Liver (tissue), 9 donors: ENCODE data around the gene DSCAML1. TPM values are rescaled to one million over a fixed set of nuclear protein-coding genes. Genes with fewer than 3 reads are reported as not detected.

Experiments used
- DNase-seq: peaks from one replicate; pipeline ENCODE4 v3.0.0-alpha.2; 2017; ENCODE audit warnings: low spot score
- H3K27ac ChIP-seq, 2 donors: one replicate each; pipeline ENCODE4 v1.7.0; 2013; ENCODE audit warnings: inconsistent platforms in 2 of 2, low read length in 2 of 2, control low read depth in 1 of 2, low read depth in 1 of 2, mild to moderate bottlenecking in 1 of 2
- H3K27me3 ChIP-seq, 4 donors: one replicate each; pipeline versions ENCODE4 v1.6.1 to v1.7.0; 2013; ENCODE audit warnings: low read length in 3 of 4, inconsistent platforms in 1 of 4, mild to moderate bottlenecking in 1 of 4, moderate library complexity in 1 of 4; ENCODE audit not compliant: control insufficient read depth in 4 of 4, insufficient read depth in 4 of 4
- H3K36me3 ChIP-seq, 4 donors: one replicate each; pipeline versions ENCODE4 v1.6.1 to v1.7.0; 2013; ENCODE audit warnings: low read length in 3 of 4, mild to moderate bottlenecking in 3 of 4, low read depth in 1 of 4, moderate library complexity in 1 of 4; ENCODE audit not compliant: control insufficient read depth in 4 of 4, insufficient read depth in 3 of 4
- H3K4me1 ChIP-seq, 4 donors: one replicate each; pipeline versions ENCODE4 v1.6.1 to v1.7.0; 2013; ENCODE audit warnings: low read length in 3 of 4, mild to moderate bottlenecking in 3 of 4, moderate library complexity in 1 of 4; ENCODE audit not compliant: control insufficient read depth in 4 of 4, insufficient read depth in 4 of 4
- H3K4me3 ChIP-seq, 3 donors: one replicate each; pipeline versions ENCODE4 v1.6.1 to v1.7.0; 2013; ENCODE audit warnings: low read length in 3 of 3, control low read depth in 1 of 3, low read depth in 1 of 3, mild to moderate bottlenecking in 1 of 3
- H3K9ac ChIP-seq, 2 donors: one replicate each; pipeline ENCODE4 v1.7.0; 2013; ENCODE audit warnings: low read length in 2 of 2, mild to moderate bottlenecking in 2 of 2, moderate library complexity in 2 of 2, control low read depth in 1 of 2, low read depth in 1 of 2
- H3K9me3 ChIP-seq, 4 donors: one replicate each; pipeline versions ENCODE4 v1.6.1 to v1.7.0; 2013; ENCODE audit warnings: low read length in 3 of 4; ENCODE audit not compliant: control insufficient read depth in 4 of 4
- FOXA1 ChIP-seq: IDR thresholded peaks from 2 replicates; pipeline ENCODE4 v1.6.1; 2016; ENCODE audit warnings: antibody characterized with exemption
- FOXA2 ChIP-seq: IDR thresholded peaks from 2 replicates; pipeline ENCODE4 v1.6.1; 2016; ENCODE audit warnings: antibody characterized with exemption
- HNF4A ChIP-seq, 2 donors: conservative IDR thresholded peaks; 2 replicates each; pipeline ENCODE4 v1.6.1; 2016; ENCODE audit warnings: antibody characterized with exemption in 2 of 2, mild to moderate bottlenecking in 2 of 2
- HNF4G ChIP-seq: IDR thresholded peaks from 2 replicates; pipeline ENCODE4 v1.6.1; 2016; ENCODE audit warnings: antibody characterized with exemption
- JUND ChIP-seq, 2 donors: IDR thresholded peaks; 2 replicates each; pipeline ENCODE4 v1.6.1; 2016; ENCODE audit warnings: antibody characterized with exemption in 2 of 2
- NR2F2 ChIP-seq: IDR thresholded peaks from 2 replicates; pipeline ENCODE4 v1.6.1; 2016; ENCODE audit warnings: antibody characterized with exemption
- RAD21 ChIP-seq, 2 donors: IDR thresholded peaks; 2 replicates each; pipeline ENCODE4 v1.6.1; 2016; ENCODE audit warnings: antibody characterized with exemption in 2 of 2, mild to moderate bottlenecking in 2 of 2
- RXRA ChIP-seq, 2 donors: IDR thresholded peaks; 2 replicates each; pipeline ENCODE4 v1.6.1; 2017 to 2018; ENCODE audit warnings: antibody characterized with exemption in 2 of 2, mild to moderate bottlenecking in 1 of 2
- SP1 ChIP-seq: IDR thresholded peaks from 2 replicates; pipeline ENCODE4 v1.6.1; 2018; ENCODE audit warnings: antibody characterized with exemption, mild to moderate bottlenecking
- TAF1 ChIP-seq: conservative IDR thresholded peaks from 2 replicates; pipeline ENCODE4 v1.6.1; 2016; ENCODE audit warnings: antibody characterized with exemption, mild to moderate bottlenecking
- YY1 ChIP-seq: IDR thresholded peaks from 2 replicates; pipeline ENCODE4 v1.6.1; 2016; ENCODE audit warnings: antibody characterized with exemption, mild to moderate bottlenecking
- WGBS: extraction: QIAGEN DNeasy Blood & Tissue Kit; methylation state at CpG from one replicate; pipeline ENCODE4 v1.1.7; 2013; 5-methylcytosine and 5-hydroxymethylcytosine counted together
- polyA plus RNA-seq, 2 donors: library from polyadenylated mRNA; stranded (reverse) in 1 of 2; unstranded in 1 of 2; fragments of 200-250 nt in 1 of 2; fragments of >200 nt in 1 of 2; fragmentation: Nextera tagmentation in 1 of 2; extraction: Ambion mirVana in 1 of 2; gene quantifications; one replicate each; pipeline versions ENCODE4 v1.2.1 to v1.2.3, GENCODE V29; 2013 to 2015
- total RNA-seq, 2 donors: library from RNA; depleted of rRNA; stranded (reverse); fragments of >200 nt; gene quantifications; one replicate each; pipeline ENCODE4 v1.2.3, GENCODE V29; 2014
- TF ChIP-seq, protein P1 (sequence below): IDR thresholded peaks from 2 replicates; pipeline ENCODE4 v1.6.1; 2016; ENCODE audit warnings: antibody characterized with exemption, mild to moderate bottlenecking
- TF ChIP-seq, protein P2 (sequence below): fragments of 150-350 bp; IDR thresholded peaks from 2 replicates; pipeline ENCODE4 v1.5.1; 2017; ENCODE audit warnings: improper control_type of control experiment, low read depth, low read length; ENCODE audit not compliant: missing input control
- TF ChIP-seq, protein P3 (sequence below): IDR thresholded peaks from 2 replicates; pipeline ENCODE4 v1.6.1; 2016; ENCODE audit warnings: antibody characterized with exemption
- TF ChIP-seq, protein P4 (sequence below): IDR thresholded peaks from 2 replicates; pipeline ENCODE4 v1.6.1; 2016; ENCODE audit warnings: antibody characterized with exemption
- TF ChIP-seq, protein P5 (sequence below): IDR thresholded peaks from 2 replicates; pipeline ENCODE4 v1.6.1; 2016; ENCODE audit warnings: antibody characterized with exemption
- donor health status: healthy.
- donor health status: healthy.
- donor health status: healthy.
- donor health status: healthy.
- donor health status: healthy.

DSCAML1 gene
- total and polyA plus RNA-seq, 4 donors, result 0.07 to 0.42 (median 0.20) TPM

DNA sequence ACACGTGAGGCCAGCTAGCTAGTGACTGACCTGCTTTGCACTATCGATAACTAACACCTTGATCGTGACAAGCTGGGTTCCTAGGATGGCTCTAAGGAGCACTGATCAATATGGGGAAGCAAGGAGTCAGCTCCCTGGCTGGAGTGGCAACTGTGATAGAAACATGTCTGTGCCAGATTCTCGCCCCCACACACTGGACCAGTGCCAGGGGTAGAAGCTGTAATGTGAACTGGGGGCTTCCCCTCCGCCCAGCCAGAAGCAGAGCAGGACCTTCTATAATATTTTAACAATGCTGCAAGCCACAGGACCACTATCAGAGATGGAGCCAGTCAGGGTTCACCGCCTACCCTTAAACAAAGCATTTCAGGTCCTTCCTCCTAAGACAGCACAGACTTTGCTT, 96.5 kb downstream of the DSCAML1 start:
- no peak for DNase-seq
- H3K36me3 ChIP-seq, result no peaks in the 10 kb centered on the region
- no peak overlapping the region for H3K9ac ChIP-seq
- H3K4me1 ChIP-seq, result peaks cover 0 to 4% (median under 1%) of the 10 kb centered on the region in 4 donors
- no peaks in the 10 kb centered on the region for H3K27me3 ChIP-seq
- WGBS, result 91% methylated on average over 6 of the region's 6 CpGs
- no peaks in the 10 kb centered on the region for H3K9me3 ChIP-seq
- no peak for TF ChIP-seq HNF4G
- TF ChIP-seq YY1, result no peak
- no peak for TF ChIP-seq RAD21 (IDR thresholded peaks at IDR 0.05)
- TF ChIP-seq FOXA1, result no peak
- no peak for TF ChIP-seq FOXA2
- TF ChIP-seq, protein P1, sequence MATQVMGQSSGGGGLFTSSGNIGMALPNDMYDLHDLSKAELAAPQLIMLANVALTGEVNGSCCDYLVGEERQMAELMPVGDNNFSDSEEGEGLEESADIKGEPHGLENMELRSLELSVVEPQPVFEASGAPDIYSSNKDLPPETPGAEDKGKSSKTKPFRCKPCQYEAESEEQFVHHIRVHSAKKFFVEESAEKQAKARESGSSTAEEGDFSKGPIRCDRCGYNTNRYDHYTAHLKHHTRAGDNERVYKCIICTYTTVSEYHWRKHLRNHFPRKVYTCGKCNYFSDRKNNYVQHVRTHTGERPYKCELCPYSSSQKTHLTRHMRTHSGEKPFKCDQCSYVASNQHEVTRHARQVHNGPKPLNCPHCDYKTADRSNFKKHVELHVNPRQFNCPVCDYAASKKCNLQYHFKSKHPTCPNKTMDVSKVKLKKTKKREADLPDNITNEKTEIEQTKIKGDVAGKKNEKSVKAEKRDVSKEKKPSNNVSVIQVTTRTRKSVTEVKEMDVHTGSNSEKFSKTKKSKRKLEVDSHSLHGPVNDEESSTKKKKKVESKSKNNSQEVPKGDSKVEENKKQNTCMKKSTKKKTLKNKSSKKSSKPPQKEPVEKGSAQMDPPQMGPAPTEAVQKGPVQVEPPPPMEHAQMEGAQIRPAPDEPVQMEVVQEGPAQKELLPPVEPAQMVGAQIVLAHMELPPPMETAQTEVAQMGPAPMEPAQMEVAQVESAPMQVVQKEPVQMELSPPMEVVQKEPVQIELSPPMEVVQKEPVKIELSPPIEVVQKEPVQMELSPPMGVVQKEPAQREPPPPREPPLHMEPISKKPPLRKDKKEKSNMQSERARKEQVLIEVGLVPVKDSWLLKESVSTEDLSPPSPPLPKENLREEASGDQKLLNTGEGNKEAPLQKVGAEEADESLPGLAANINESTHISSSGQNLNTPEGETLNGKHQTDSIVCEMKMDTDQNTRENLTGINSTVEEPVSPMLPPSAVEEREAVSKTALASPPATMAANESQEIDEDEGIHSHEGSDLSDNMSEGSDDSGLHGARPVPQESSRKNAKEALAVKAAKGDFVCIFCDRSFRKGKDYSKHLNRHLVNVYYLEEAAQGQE, result no peak
- TF ChIP-seq, protein P2, sequence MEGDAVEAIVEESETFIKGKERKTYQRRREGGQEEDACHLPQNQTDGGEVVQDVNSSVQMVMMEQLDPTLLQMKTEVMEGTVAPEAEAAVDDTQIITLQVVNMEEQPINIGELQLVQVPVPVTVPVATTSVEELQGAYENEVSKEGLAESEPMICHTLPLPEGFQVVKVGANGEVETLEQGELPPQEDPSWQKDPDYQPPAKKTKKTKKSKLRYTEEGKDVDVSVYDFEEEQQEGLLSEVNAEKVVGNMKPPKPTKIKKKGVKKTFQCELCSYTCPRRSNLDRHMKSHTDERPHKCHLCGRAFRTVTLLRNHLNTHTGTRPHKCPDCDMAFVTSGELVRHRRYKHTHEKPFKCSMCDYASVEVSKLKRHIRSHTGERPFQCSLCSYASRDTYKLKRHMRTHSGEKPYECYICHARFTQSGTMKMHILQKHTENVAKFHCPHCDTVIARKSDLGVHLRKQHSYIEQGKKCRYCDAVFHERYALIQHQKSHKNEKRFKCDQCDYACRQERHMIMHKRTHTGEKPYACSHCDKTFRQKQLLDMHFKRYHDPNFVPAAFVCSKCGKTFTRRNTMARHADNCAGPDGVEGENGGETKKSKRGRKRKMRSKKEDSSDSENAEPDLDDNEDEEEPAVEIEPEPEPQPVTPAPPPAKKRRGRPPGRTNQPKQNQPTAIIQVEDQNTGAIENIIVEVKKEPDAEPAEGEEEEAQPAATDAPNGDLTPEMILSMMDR, result no peak
- no peak overlapping the region for H3K27ac ChIP-seq
- H3K4me3 ChIP-seq, result no peak overlapping the region

DNA sequence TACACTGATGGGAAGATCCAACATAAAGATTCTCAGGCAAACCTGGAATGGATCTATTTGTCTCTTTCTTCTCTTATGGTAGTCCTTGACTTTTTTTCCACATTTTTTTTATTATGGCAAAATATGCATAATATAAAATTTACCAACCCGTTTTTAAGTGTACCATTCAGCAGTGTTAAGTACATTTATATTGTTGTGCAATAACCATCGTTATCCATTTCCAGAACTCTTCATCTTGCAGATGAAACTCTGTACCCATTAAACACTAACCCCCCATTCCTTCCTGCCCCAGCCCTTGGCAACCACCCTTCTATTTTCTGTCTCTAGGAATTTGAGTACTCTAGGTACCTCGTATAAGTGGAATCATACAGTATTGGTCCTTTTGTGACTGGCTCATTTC, 99.7 kb downstream of the DSCAML1 start:
- Histone ChIP-seq H3K9me3 (no peaks in the 10 kb centered on the region), H3K27ac (no peak overlapping the region), H3K27me3 (peaks cover 0 to 3% (median 0%) of the 10 kb centered on the region in 4 donors), H3K4me1 (no peaks in the 10 kb centered on the region), H3K9ac (no peak overlapping the region), H3K36me3 (no peaks in the 10 kb centered on the region), H3K4me3 (no peak overlapping the region)
- DNase-seq, result no peak
- TF ChIP-seq HNF4A (conservative IDR thresholded peaks at IDR 0.05) (no peak), RXRA (IDR thresholded peaks at IDR 0.05) (no peak), HNF4G (no peak), FOXA2 (no peak), JUND (IDR thresholded peaks at IDR 0.05) (no peak), RAD21 (IDR thresholded peaks at IDR 0.05) (no peak), NR2F2 (no peak), YY1 (no peak), TAF1 (no peak), FOXA1 (no peak), SP1 (no peak)
- TF ChIP-seq, protein P3, sequence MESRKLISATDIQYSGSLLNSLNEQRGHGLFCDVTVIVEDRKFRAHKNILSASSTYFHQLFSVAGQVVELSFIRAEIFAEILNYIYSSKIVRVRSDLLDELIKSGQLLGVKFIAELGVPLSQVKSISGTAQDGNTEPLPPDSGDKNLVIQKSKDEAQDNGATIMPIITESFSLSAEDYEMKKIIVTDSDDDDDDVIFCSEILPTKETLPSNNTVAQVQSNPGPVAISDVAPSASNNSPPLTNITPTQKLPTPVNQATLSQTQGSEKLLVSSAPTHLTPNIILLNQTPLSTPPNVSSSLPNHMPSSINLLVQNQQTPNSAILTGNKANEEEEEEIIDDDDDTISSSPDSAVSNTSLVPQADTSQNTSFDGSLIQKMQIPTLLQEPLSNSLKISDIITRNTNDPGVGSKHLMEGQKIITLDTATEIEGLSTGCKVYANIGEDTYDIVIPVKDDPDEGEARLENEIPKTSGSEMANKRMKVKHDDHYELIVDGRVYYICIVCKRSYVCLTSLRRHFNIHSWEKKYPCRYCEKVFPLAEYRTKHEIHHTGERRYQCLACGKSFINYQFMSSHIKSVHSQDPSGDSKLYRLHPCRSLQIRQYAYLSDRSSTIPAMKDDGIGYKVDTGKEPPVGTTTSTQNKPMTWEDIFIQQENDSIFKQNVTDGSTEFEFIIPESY, result no peak
- TF ChIP-seq, protein P4, sequence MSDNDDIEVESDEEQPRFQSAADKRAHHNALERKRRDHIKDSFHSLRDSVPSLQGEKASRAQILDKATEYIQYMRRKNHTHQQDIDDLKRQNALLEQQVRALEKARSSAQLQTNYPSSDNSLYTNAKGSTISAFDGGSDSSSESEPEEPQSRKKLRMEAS, result no peak
- TF ChIP-seq, protein P5, sequence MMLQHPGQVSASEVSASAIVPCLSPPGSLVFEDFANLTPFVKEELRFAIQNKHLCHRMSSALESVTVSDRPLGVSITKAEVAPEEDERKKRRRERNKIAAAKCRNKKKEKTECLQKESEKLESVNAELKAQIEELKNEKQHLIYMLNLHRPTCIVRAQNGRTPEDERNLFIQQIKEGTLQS, result no peak
- TF ChIP-seq, protein P2, result no peak
- TF ChIP-seq, protein P1, result no peak
- WGBS, result 69% methylated on average over 3 of the region's 3 CpGs
